ENCODE data around the gene CDC14A.
"Not testable (repeated sequence)": the region's sequence is repeated elsewhere in the genome, so short reads cannot be mapped to it uniquely, and the experiment has no call there.

Gene CDC14A

DNA sequence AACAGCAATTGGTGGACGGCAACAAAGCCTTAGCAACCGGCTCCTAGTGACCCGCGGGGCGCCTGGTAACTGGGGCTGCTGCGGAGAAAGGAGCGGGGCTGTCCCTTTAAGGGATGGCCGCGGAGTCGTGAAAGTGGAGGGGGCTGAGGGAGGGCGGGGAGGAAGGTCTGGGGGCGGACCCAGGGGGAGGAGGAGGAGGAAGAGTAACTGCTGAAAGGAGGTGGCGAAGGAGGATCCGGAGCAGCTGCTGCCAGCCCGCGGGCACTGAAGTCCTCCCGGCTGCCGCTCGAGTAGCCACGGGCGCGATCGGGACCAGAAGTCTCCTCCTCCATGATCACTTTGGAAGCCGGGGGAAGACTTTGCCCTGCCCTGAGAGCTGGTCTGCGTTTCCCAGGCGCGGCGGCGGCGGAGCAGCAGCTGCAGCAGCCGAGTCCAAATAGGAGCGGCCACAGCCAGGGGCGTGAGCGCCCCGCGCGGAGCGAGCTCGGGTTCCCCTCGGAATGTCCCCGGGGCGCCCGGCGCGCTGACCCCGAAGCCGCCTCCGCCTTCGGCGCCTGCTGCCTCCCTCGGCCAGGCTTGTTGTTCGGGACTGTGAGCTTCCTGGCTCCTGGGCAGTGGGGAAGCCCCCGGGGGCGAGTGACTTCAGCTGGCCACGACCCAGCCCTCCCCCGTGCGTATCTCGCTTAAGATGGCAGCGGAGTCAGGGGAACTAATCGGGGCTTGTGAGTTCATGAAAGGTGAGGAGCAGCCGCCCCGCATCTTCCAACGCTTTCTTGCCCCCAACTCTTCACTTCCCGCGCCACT lies at the start of gene CDC14A:
Gene CDC14A, plus strand, starts transcription at position 240 of the 804 bp plus-strand sequence. Its CDS starts 449 bp downstream, at position 689.
- intact Hi-C loops (cut with DNase I) = loop anchor here (2.0 to 5.0 kb wide), 2 partner anchors 85 to 106 kb away; partner anchors contain the start of gene RTCA
- peak; percentile 69 to 97 (median 80) for DNase-seq

- intact Hi-C loops (cut with DNase I) = no loop called here
Observed at GRCh38 chr1:100302739-100303138, 49.6 kb upstream of the CDC14A start.

GRCh38 chr1:100304227-100304626 lies 48.1 kb upstream of the CDC14A start:
- intact Hi-C loops (cut with DNase I) = no loop called here
- no peak for DNase-seq

More at GRCh38 chr1:100302739-100303138, 49.6 kb upstream of the CDC14A start:
- DNase-seq = no peak

DNA sequence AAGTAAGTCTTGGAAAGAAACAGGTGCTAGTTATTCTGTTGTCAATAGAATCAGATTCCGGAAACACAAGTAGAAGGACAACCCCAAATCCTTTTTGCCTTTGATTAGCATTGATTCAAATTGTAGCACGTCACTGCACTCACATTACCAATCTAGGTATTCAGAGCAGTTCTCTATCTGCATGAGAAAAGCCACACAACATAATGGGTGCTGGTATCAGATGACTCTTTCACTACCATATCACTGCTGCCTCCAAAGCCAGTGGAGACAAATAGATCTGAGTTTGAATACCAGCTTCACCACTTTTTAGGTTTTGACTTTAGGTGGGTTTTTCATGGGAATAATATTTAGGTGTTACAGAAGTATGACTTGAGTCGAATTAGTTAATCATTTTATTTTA lies 47.4 kb upstream of the CDC14A start:
- no peak for DNase-seq
- intact Hi-C loops (cut with DNase I) = no loop called here

DNA sequence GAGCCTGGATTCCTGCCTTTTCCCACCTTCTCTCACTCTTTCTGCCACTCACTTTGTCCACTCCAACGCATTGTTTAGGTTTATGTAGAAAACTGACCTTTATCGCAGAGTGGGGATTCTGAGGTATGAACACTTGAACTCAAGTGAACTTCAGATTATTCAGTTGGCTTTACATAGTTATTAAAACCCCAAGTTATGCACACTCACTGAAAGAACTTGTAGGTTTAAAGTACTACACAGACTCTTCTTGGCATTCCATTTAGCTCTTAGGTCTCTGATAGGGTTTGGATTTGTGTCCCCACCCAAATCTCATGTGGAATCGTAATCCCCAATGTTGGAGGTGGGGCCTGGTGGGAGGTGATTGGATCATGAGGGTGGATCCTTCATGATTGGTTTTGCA lies 46.4 kb upstream of the CDC14A start:
- no peak for DNase-seq
- intact Hi-C loops (cut with DNase I) = no loop called here

DNA sequence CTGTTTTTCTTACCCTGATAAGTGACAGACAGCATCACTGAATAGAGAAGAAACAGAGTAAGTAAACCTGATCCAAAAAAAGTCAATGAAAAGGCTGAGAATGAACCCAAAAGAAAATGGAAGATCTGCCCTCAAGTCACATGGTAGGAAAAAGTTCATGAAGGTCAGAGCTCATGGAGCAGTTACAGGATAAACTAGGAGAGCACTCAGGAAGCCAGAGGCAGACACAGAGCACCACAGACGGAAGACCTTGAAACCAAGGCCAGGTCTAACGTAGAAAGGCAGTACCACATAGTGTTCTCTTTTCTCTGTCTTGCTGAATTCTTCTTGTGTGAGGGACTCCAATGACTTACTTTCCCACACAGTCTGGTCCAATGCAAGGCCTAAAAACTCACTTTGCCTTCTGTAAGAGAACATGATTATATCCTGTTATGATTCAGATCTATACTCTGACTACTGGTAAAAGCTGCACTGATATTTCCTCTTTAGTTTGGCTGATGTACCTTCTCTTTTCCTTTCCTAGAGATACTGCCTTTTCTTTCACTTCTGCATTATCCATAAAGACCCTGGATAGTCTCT lies 45.5 kb upstream of the CDC14A start:
- intact Hi-C loops (cut with DNase I) = no loop called here
- no peak for DNase-seq

GRCh38 chr1:100308777-100309176 lies 43.5 kb upstream of the CDC14A start:
- intact Hi-C loops (cut with DNase I) = no loop called here
- no peak for DNase-seq

DNA sequence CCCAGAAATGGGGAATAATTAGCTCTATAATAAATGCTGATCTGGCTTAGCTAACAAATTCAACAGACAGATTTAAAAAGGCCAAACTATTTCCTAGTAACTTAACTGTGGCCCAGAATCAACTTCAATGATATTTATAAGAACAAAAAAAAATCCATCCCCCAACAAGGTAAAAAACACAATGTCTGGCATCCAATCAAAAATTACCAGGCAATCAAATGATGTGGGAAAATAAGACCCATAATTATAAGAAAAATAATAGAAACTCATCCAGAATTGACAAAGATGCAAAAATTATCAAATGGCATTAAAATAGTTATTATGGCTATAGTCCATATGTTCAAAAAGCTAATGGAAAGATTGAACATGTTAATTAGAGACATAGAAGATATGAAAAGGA lies 42.4 kb upstream of the CDC14A start:
- intact Hi-C loops (cut with DNase I) = no loop called here
- DNase-seq = no peak

DNA sequence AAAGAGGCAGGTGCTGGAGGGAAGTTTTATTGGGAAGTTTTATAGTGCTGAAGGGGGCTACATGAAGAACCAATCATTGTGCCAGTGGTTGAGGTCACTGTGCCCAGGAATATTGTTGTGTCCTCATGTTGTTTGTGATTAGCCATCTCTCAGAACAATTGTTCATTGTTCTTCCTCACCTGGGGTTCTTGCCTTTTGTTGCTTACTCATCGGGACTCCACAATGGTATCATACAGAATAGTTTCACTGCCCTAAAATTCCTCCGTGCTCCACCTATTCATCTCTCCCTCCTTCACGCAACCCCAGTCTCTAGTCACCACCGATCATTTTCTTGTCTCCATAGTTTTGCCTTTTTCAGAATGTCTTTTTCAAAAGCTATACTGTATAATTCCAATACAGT lies 38.9 kb upstream of the CDC14A start:
- no peak for DNase-seq
- intact Hi-C loops (cut with DNase I) = no loop called here

DNA sequence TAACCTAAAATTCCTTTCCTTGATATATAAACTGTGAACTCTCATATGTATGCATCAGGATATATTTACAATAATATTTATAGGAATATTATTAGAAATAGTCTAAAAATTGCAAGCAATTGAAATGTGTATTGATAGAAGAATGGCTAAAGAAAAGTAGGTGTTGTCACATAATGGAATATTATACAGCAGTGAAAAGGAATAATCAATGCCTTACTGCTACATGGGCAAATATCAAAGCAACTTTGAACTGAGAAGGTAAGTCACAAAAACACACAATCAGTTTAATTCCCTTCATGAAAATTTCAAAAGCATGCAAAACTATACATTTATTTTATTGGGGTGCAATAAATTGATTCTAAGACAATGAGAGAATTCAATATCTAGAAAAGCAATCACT lies 35.7 kb upstream of the CDC14A start:
- intact Hi-C loops (cut with DNase I) = no loop called here
- no peak for DNase-seq

- DNase-seq = no peak
- intact Hi-C loops (cut with DNase I) = no loop called here
Observed at GRCh38 chr1:100320311-100321099, 31.8 kb upstream of the CDC14A start.

- no peak for DNase-seq
- intact Hi-C loops (cut with DNase I) = no loop called here
Observed at GRCh38 chr1:100321100-100321493, 31.2 kb upstream of the CDC14A start.

GRCh38 chr1:100321506-100321905 lies 30.8 kb upstream of the CDC14A start:
- intact Hi-C loops (cut with DNase I) = no loop called here
- no peak for DNase-seq

- intact Hi-C loops (cut with DNase I) = no loop called here
Observed at GRCh38 chr1:100322436-100323211, 29.7 kb upstream of the CDC14A start.

GRCh38 chr1:100323419-100324106 lies 28.7 kb upstream of the CDC14A start:
- no peak for DNase-seq
- intact Hi-C loops (cut with DNase I) = no loop called here

More at GRCh38 chr1:100322436-100323211, 29.7 kb upstream of the CDC14A start:
- no peak for DNase-seq

- intact Hi-C loops (cut with DNase I) = no loop called here
Observed at GRCh38 chr1:100325415-100326324, 26.6 kb upstream of the CDC14A start.

DNA sequence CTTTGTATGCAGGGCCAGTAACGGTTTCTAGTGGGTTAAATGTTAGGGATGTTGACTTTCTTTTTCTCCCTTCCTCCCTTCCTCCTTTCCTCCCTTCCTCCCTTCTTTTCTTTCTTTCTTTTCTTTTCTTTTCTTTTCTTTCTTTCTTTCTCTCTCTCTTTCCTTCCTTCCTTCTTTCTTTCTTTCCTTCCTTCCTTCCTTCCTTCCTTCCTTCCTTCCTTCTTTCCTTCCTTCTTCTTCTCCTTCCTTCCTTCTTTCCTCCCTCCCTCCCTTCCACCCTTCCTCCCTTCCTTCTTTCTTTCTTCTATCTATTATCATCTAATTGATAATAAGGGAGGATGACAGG lies 26.0 kb upstream of the CDC14A start:
- intact Hi-C loops (cut with DNase I); DNase-seq: not testable (repeated sequence)

More at GRCh38 chr1:100325415-100326324, 26.6 kb upstream of the CDC14A start:
- DNase-seq = no peak

- DNase-seq = no peak
- intact Hi-C loops (cut with DNase I) = no loop called here
Observed at GRCh38 chr1:100328133-100328532, 24.2 kb upstream of the CDC14A start.

DNA sequence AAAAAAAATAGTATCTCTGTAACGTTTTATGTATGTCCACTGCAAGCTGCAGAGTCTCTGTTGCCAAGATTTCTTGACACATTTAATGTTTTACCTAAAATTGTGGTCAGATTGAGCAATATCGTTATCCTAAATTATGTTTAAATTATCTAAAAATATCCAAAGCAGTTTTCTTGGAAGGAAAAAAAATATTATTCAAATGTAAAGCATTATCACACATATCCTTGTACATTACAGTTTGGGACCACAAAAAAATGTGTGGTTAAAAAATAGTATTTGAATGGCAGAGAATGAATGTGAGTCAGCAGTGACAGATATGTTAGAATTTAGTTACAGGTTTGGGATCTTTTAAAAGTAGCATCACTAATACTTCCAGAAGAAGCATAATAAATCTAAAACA lies 21.2 kb upstream of the CDC14A start:
- DNase-seq; intact Hi-C loops (cut with DNase I): not testable (repeated sequence)
